ENCODE data around the gene ZNF791.

Gene ZNF791

DNA sequence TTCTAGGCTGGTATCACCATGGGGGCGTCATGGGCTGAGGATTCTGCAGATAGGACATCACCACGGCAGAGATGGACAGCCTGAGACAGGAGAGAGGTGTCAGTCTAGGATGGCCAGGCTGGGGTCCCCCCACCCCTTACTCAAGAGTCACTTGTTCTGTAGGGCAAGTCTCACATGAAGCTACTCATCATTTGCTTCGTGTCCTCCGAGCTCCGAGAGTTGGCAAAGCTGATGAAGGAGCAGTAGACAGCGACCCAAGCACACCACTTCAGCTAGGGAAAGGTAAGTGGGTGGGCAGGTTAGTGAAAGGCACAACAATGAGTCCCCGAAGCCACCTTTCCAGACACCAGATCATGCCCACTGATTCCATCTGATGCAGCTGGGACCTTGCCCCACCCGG lies 57.6 kb downstream of the ZNF791 start:
- DNase-seq = no peak

DNA sequence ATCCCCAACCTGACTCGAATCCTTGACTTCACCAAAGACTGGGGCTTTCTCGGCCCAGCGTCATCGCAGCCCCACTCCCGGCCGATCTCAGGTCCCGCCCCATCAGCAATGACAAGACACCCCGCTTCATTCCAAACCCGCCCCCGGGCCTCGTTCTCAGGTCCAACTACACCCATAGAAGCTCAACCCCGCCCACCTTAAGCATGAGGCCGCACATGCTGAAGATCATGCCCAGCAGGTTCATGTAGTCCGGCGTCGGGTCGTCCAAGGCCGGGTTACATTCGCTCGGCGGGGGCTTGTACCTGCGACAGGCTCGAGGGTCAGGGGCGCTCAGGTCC lies 58.2 kb downstream of the ZNF791 start:
- peak; percentile 52 for DNase-seq

DNA sequence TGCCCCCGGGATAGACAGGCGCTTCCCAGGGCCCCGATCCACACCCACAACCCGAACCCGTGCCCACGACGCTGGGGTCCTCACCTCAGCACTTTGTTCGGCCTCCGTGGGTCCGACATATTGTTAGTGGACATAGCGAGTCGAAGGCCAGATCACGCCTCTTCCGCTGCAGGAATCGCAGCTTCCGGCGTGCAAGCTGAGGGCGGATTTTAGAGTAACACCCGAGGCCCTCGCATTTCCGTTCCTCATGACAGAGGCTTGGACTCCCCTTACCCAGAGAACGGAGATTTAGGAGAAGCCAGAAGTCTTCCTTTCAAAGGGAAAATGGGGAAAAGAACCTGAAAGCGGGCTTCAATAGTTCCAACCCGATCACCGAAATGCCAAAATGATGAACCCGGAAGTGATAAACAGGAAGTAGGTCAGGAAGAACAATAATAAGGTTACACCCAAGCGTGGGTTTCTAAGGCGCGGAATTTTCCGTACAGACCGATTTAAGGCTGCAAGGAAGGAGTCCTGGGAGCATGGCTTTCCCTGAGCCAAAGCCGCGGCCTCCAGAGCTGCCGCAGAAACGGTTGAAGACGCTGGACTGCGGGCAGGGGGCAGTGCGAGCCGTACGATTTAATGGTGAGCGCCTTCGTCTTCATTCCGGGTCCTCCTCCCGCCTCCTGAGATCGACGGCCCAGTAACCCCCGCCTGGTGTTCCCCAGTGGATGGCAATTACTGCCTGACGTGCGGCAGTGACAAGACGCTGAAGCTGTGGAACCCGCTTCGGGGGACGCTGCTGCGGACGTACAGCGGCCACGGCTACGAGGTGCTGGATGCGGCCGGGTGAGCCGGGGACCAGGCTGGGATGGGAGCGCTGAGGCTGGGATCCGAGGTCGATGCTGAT lies 58.8 kb downstream of the ZNF791 start:
- DNase-seq = peak; percentile 84

DNA sequence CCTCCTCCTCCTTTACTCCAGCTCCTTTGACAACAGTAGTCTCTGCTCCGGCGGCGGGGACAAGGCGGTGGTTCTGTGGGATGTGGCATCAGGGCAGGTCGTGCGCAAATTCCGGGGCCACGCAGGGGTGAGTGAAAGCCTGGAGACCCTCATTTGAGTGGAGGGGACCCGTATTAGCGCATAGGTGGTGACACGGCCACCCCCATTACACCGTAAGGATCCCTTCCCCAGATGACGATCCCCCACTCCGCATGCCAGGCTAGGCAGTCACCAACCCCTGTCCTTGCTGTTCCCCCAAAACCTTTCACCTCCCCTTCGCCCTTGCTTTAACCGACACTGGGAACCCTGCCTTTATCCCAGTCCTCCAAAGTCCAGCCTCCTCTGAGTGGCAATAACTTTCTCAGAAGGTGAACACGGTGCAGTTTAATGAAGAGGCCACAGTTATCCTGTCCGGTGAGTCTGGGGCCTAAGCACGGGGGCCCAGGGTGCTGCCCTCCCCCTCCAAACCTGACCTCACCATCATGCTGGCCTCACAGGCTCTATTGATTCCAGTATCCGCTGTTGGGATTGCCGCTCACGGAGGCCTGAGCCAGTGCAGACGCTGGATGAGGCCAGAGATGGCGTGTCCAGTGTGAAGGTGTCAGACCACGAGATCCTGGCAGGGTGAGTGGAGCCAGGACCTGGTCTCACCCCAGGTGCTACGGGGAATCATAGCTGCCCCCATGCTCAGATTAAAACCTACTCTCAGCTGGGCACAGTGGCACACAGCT lies 59.6 kb downstream of the ZNF791 start:
- no peak for DNase-seq

DNA sequence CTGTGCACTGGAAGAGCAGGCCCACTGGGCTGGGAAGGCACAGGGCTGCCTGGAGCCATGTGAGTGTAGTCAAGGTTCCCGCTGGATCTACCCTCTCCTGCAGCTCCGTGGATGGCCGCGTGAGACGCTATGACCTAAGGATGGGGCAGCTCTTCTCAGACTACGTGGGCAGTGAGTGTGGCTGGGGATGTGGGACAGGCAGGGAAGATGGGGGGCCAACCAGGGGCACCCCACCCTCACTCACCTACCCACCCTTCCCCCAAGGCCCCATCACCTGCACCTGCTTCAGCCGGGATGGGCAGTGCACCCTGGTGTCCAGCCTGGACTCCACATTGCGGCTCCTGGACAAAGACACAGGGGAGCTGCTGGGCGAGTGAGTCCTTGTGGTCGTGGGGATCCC lies 62.0 kb downstream of the ZNF791 start:
- no peak for DNase-seq

DNA sequence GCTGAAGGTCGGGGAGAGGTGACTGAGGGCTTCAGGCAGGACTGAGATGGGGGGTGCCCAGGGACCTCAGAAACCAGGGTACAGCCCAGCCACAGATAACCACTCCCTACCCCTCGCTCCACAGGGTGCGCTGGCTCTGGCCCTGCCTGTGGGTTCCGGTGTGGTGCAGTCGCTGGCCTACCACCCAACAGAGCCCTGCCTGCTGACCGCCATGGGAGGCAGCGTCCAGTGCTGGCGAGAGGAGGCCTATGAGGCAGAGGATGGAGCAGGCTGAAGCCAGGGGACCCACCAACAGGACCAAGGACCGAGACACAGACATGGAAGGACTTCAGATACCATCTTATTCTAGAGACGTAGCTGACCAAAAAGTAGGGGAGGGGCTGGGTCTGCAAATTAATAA lies 64.7 kb downstream of the ZNF791 start:
- DNase-seq = no peak

DNA sequence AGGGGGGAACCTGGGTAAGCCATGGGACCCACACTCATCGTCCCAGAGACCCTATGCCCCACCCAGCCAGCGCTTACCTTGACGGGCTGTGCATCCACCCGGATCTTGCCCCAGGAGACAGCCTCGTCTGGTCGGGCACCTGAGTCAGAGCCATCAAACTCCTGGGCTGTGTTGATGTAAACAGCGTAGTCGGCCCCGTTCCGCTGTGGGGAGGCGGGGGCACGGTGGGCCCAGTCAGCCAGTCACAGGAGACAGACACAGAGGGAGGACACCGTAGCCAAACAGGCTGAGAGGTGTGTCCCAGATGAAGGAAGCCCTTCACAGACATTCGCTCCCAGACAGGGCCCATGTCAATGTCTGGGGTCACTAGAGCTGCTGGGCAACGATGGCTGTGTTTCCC lies 65.2 kb downstream of the ZNF791 start:
- DNase-seq = no peak

DNA sequence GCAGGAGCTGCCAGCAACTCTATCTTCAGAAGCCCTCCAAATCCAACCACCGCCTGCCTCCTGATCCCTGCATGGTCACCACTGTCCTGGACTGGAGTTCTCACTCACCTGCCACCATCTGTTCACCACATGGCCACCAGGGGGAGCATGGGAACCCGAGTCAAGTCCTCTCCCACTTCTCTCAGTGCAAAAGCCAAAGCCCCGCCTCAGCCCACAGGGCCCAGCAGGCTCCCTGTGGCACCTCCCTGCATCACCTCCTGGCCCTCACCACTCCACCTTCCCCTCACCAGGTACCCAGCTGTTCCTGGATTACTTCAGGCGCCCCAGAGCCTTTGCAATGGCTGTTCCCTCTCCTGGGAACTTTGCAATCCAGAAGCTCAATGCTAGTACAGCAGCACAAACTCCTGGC lies 65.7 kb downstream of the ZNF791 start:
- DNase-seq = peak; percentile 76

DNA sequence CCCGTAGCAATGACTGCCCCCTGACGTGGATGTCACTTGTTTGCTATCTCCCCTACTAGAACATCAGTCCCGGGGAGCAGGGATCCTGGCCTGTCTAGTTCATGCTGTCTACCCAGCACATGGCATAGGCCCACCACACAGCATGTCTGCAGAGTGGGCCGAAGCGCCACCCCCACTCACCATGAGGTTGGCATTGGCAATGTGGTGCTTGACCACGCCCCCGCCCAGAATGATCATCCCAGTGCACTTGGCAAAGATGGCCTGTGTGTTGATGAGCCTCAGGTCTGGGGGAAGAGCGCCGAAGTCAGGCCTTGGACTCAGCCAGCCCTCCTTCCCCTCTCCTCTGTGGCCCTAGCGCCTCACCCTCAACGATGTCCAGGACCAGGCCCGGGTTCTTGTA lies 66.2 kb downstream of the ZNF791 start:
- no peak for DNase-seq

DNA sequence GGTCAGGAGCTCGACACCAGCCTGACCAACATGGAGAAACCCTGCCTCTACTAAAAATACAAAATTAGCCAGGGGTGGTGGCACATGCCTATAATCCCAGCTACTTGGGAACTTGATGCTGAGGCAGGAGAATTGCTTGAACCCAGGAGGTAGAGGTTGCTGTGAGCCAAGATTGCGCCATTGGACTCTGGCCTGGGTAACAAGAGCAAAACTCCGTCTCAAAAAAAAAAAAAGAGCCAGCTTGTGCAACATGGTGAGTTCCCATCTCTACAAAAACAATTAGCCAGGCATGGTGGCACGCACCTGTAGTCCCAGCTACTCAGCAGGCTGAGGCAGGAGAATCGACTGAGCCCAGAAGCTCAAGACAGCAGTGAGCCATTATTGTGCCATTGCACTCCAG lies 67.3 kb downstream of the ZNF791 start:
- peak; percentile 27 for DNase-seq

DNA sequence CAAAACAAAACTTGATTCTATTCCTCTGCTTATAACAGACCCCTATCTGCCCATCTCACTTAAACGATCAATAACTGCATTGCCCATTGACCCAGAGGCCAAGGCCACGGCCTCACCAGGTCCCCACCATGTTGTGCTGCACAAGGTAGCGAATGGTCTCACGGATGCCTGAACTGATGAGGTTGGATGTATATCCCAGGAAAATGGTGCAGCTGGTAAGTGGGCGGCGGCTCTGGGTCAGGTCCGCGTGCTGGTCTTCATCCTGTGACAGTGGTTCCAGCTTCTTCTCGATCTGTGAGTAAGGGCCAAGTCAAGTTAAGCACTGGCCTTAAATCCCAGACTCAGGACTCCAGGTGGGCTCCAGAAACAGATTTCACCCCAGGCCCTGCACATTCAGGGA lies 69.3 kb downstream of the ZNF791 start:
- DNase-seq = no peak

DNA sequence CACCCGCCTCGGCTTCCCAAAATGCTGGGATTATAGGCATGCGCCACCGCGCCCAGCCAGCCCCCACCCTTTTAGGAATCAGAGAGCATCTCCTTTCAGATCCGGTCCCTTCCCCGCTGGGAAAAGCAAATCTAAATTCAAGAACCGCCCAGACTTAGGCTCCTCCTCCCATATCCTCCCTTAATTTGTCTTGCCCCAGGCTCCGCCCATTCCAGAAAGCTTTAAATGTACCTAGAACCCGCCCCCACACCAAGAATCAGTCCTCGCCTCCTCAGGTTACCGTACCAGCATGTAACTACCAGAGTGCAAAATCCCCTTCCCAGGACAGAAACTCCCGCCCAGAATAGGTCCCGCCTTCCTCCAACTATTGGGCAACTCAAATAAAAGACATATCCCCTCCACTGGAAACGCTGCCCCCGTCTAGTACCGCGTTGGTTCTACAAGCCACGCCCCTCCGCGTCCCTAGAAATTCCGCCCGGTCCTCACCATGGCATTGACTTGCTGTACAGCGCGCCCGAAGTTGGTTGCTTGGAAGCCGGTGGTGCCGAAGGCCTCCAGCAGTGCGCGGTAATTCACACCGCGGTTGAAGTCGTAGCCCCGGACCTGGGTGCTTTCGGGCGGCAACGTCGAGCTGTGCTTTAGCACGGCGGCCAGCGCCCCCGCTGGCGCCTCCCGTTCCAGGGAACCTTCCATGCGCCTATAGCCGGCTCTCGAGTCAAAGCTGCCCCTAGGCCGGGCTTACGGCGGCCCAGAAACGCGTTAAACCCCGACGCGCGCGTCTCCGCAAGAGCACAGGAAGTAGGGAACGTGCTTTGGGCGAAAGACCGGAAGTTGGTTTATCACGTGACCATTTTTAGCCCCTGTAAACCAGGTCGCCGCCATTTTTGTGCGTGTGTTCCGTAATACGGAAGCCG lies 70.6 kb downstream of the ZNF791 start, which contains the start of gene DHPS:
Gene DHPS (minus strand): TSS at position 807 of the 914 bp plus-strand sequence. CDS start 114 bp downstream, at position 693.
- peak; percentile 99 for DNase-seq

Measured in MV-4-11 (cell line).